H1 (cell line): Measurements from ENCODE around the gene SSH2. TPM values are rescaled to one million over a fixed set of nuclear protein-coding genes. Genes with fewer than 3 reads are reported as not detected.

Experiments used
- CTCF ChIA-PET: fragments of 300-600 bp; sonication (Branson Sonifier 250); formaldehyde crosslinking; loops from one replicate; lab custom pipeline; 2021; ENCODE audit not compliant: partially characterized antibody; lab: Charles Lee
- POLR2A ChIA-PET: fragments of 300-600 bp; sonication (Branson Sonifier 250); formaldehyde crosslinking; loops from one replicate; lab custom pipeline; 2021; ENCODE audit warnings: inconsistent platforms; ENCODE audit not compliant: partially characterized antibody; lab: Charles Lee
- DNase-seq, 2 experiments: peaks; one replicate each; pipeline versions ENCODE4 v3.0.0 to v3.0.0-alpha.2; 2010 to 2022; ENCODE audit warnings: low spot score in 2 of 2, low read depth in 1 of 2, mixed read lengths in 1 of 2
- FAIRE-seq: peaks from 2 replicates; lab custom pipeline; 2011; peaks lifted over from hg19 to GRCh38; lab: Jason Lieb, UNC
- H2AFZ ChIP-seq: 2 replicates; pipeline ENCODE4 v1.8.1; 2012; ENCODE audit warnings: low read length, inconsistent platforms
- H2AK5ac ChIP-seq: 2 replicates; pipeline ENCODE4 v1.6.1; 2013; ENCODE audit warnings: low read depth, low read length
- H2BK120ac ChIP-seq: replicated peaks from 2 replicates; pipeline ENCODE3; 2013; ENCODE audit warnings: low read depth, low read length, inconsistent platforms
- H2BK12ac ChIP-seq: 2 replicates; pipeline ENCODE4 v1.6.1; 2013; ENCODE audit warnings: low read depth, low read length
- H2BK15ac ChIP-seq: 2 replicates; pipeline ENCODE4 v1.6.1; 2013; ENCODE audit warnings: low read length
- H2BK20ac ChIP-seq: 2 replicates; pipeline ENCODE4 v1.6.1; 2013; ENCODE audit warnings: low read length
- H2BK5ac ChIP-seq: 2 replicates; pipeline ENCODE4 v1.6.1; 2013; ENCODE audit warnings: low read depth, low read length
- H3K14ac ChIP-seq: 2 replicates; pipeline ENCODE4 v1.6.1; 2013; ENCODE audit warnings: inconsistent platforms; ENCODE audit not compliant: insufficient read length
- H3K18ac ChIP-seq: 2 replicates; pipeline ENCODE4 v1.6.1; 2013; ENCODE audit warnings: low read length; ENCODE audit errors: extremely low read depth
- H3K23ac ChIP-seq: 2 replicates; pipeline ENCODE4 v1.6.1; 2013; ENCODE audit warnings: inconsistent platforms; ENCODE audit not compliant: insufficient read length
- H3K23me2 ChIP-seq: 2 replicates; pipeline ENCODE4 v1.6.1; 2013; ENCODE audit warnings: low read depth, low read length
- H3K27ac ChIP-seq: 2 replicates; pipeline ENCODE4 v1.6.1; 2011; ENCODE audit warnings: low read depth, low read length, inconsistent platforms
- H3K27me3 ChIP-seq, 4 experiments: replicated peaks in 1 of 4; 1 replicate in 1 of 4; 2 replicates in 3 of 4; pipeline versions ENCODE4 v1.6.1 to v1.8.1; 2011 to 2013; ENCODE audit warnings: low read length in 3 of 4, mild to moderate bottlenecking in 3 of 4, inconsistent platforms in 2 of 4, mixed read lengths in 2 of 4, moderate library complexity in 1 of 4; ENCODE audit not compliant: control insufficient read depth in 3 of 4, insufficient read depth in 3 of 4; ENCODE audit errors: extremely low read depth in 1 of 4
- H3K36me3 ChIP-seq, 4 experiments: 2 replicates each; pipeline versions ENCODE4 v1.6.1 to v1.8.1; 2011 to 2013; ENCODE audit warnings: mild to moderate bottlenecking in 4 of 4, low read length in 3 of 4, moderate library complexity in 2 of 4, control low read depth in 1 of 4, inconsistent platforms in 1 of 4; ENCODE audit not compliant: insufficient read depth in 4 of 4, control insufficient read depth in 2 of 4
- H3K4ac ChIP-seq: replicated peaks from 2 replicates; pipeline ENCODE3; 2013; ENCODE audit warnings: low read length, low read depth, mixed read lengths, inconsistent platforms; ENCODE audit not compliant: insufficient read length
- H3K4me1 ChIP-seq, 4 experiments: replicated peaks in 1 of 4; 1 replicate in 1 of 4; 2 replicates in 3 of 4; pipeline versions ENCODE4 v1.6.1 to v1.8.1; 2011 to 2013; ENCODE audit warnings: low read length in 3 of 4, inconsistent platforms in 2 of 4, mixed read lengths in 1 of 4; ENCODE audit not compliant: insufficient read depth in 4 of 4, control insufficient read depth in 3 of 4
- H3K4me2 ChIP-seq, 2 experiments: 2 replicates each; pipeline versions ENCODE4 v1.6.1 to v1.8.1; 2011 to 2013; ENCODE audit warnings: low read depth in 2 of 2, low read length in 2 of 2, control low read depth in 1 of 2, inconsistent platforms in 1 of 2, mild to moderate bottlenecking in 1 of 2; ENCODE audit not compliant: insufficient read depth in 1 of 2
- H3K4me3 ChIP-seq, 4 experiments: fragments of 200-600, 300-600 bp in 1 of 4; sonication (generic), shearing (Covaris generic), sonication (Bioruptor Twin) in 1 of 4; 2 replicates each; pipeline versions ENCODE4 v1.5.1 to v1.8.1; 2011 to 2016; ENCODE audit warnings: low read length in 4 of 4, low read depth in 3 of 4, control low read depth in 2 of 4, inconsistent platforms in 2 of 4, mild to moderate bottlenecking in 2 of 4, mixed read lengths in 1 of 4, moderate library complexity in 1 of 4; ENCODE audit not compliant: insufficient read depth in 2 of 4; ENCODE audit errors: extremely low read depth in 1 of 4
- H3K56ac ChIP-seq: replicated peaks from 2 replicates; pipeline ENCODE3; 2013; ENCODE audit warnings: low read depth, mild to moderate bottlenecking, mixed read lengths, low read length, inconsistent platforms; ENCODE audit not compliant: insufficient read length
- H3K79me1 ChIP-seq: 2 replicates; pipeline ENCODE4 v1.6.1; 2013; ENCODE audit warnings: low read depth, low read length, control low read depth
- H3K79me2 ChIP-seq, 2 experiments: 2 replicates each; pipeline versions ENCODE4 v1.6.1 to v1.8.1; 2012 to 2013; ENCODE audit warnings: low read length in 2 of 2, mild to moderate bottlenecking in 2 of 2, inconsistent platforms in 1 of 2; ENCODE audit not compliant: insufficient read depth in 2 of 2, control insufficient read depth in 1 of 2
- H3K9ac ChIP-seq, 4 experiments: replicated peaks in 1 of 4; 1 replicate in 1 of 4; 2 replicates in 3 of 4; pipeline versions ENCODE4 v1.6.1 to v1.8.1; 2011 to 2013; ENCODE audit warnings: low read depth in 3 of 4, low read length in 3 of 4, control low read depth in 2 of 4, mild to moderate bottlenecking in 2 of 4, moderate library complexity in 2 of 4, inconsistent platforms in 1 of 4; ENCODE audit errors: extremely low read depth in 1 of 4
- H3K9me3 ChIP-seq, 2 experiments: 2 replicates each; pipeline versions ENCODE4 v1.6.1 to v1.8.1; 2012 to 2013; ENCODE audit warnings: mild to moderate bottlenecking in 2 of 2, moderate library complexity in 2 of 2, control low read depth in 1 of 2, inconsistent platforms in 1 of 2, low read depth in 1 of 2, low read length in 1 of 2, mixed read lengths in 1 of 2; ENCODE audit not compliant: insufficient read depth in 2 of 2
- H4K20me1 ChIP-seq, 2 experiments: replicated peaks in 1 of 2; 2 replicates each; pipeline versions ENCODE3 to v1.8.1; 2011 to 2013; ENCODE audit warnings: inconsistent platforms in 2 of 2, low read length in 2 of 2, mild to moderate bottlenecking in 1 of 2; ENCODE audit not compliant: insufficient read depth in 2 of 2, control insufficient read depth in 1 of 2
- H4K5ac ChIP-seq: 2 replicates; pipeline ENCODE4 v1.6.1; 2013; ENCODE audit warnings: low read length, low read depth, mixed read lengths, inconsistent platforms; ENCODE audit not compliant: insufficient read length
- H4K8ac ChIP-seq: 2 replicates; pipeline ENCODE4 v1.8.0; 2013; ENCODE audit warnings: mild to moderate bottlenecking, moderate library complexity, low read length, inconsistent platforms; ENCODE audit not compliant: insufficient read depth; ENCODE audit errors: extremely low read depth
- H4K91ac ChIP-seq: replicated peaks from 2 replicates; pipeline ENCODE3; 2013; ENCODE audit warnings: low read length, mixed read lengths, inconsistent platforms; ENCODE audit not compliant: insufficient read length
- BCL11A ChIP-seq, 2 experiments: IDR thresholded peaks; one replicate each; pipeline ENCODE4 v1.6.1; 2011; ENCODE audit warnings: low read depth in 2 of 2, low read length in 2 of 2, mild to moderate bottlenecking in 2 of 2
- EZH2 ChIP-seq: fragments of 200-600 bp; sonication (generic); IDR thresholded peaks from 2 replicates; pipeline ENCODE4 v1.7.1; 2012; ENCODE audit warnings: low read depth, mild to moderate bottlenecking, moderate library complexity, low read length, inconsistent platforms; ENCODE audit not compliant: severe bottlenecking
- POLR2A ChIP-seq, 2 experiments: IDR thresholded peaks; 1 replicate in 1 of 2; 2 replicates in 1 of 2; pipeline ENCODE4 v1.6.1; 2011; ENCODE audit warnings: low read depth in 2 of 2, low read length in 2 of 2, mild to moderate bottlenecking in 2 of 2; ENCODE audit errors: control extremely low read depth in 1 of 2
- SP1 ChIP-seq: IDR thresholded peaks from 2 replicates; pipeline ENCODE4 v1.6.1; 2011; ENCODE audit warnings: low read depth, low read length
- SUZ12 ChIP-seq: fragments of 200-600 bp; sonication (generic); IDR thresholded peaks from 2 replicates; pipeline ENCODE4 v1.6.1; 2012; ENCODE audit warnings: mild to moderate bottlenecking, inconsistent platforms, low read length, moderate library complexity, mixed read lengths
- WGBS, 2 experiments: shearing (Covaris generic) in 1 of 2; methylation state at CpG; one replicate each; pipeline versions ENCODE4 v1.1.6 to v1.1.7; 2013 to 2015; ENCODE audit warnings: low lambda C conversion rate in 2 of 2, mixed read lengths in 2 of 2, inconsistent platforms in 1 of 2, low coverage in 1 of 2, missing lambda C conversion rate in 1 of 2; ENCODE audit not compliant: insufficient replicate concordance in 2 of 2, insufficient coverage in 1 of 2, insufficient read length in 1 of 2; ENCODE audit errors: extremely low coverage in 1 of 2, missing lambda C conversion rate in 1 of 2; 5-methylcytosine and 5-hydroxymethylcytosine counted together
- polyA plus RNA-seq, 7 experiments: library from polyadenylated mRNA; depleted of rRNA in 3 of 7; stranded (reverse) in 5 of 7; unstranded in 2 of 7; fragments of >200 nt in 5 of 7; fragments of 200-250 nt in 2 of 7; gene quantifications; 1 replicate in 5 of 7; 2 replicates in 1 of 7; 4 replicates in 1 of 7; pipeline versions ENCODE4 v1.2.1 to v1.2.3, GENCODE V29; 2011 to 2013; ENCODE audit warnings: missing spikeins in 2 of 7, mixed read lengths in 2 of 7
- total RNA-seq: library from RNA; stranded (reverse); fragmentation: NEBNext Ultra II Directional; extraction: Animal tissue kit (Norgen Biotek cat#: 25700); gene quantifications from 2 replicates; pipeline ENCODE4 v1.2.1, GENCODE V29; 2021

Gene SSH2
- total and polyA plus RNA-seq, 2 of the 8 experiments (the other 6 are each of a cell fraction or from before 2014, with no cell fraction given), result 5.2 to 15.9 TPM

GRCh38 chr17:29648005-29648404 is 282.0 kb downstream of the SSH2 start:
- H3K18ac ChIP-seq, result no peak overlapping the region
- H3K14ac ChIP-seq, result no peak overlapping the region
- no peak overlapping the region for H2BK5ac ChIP-seq
- H3K79me1 ChIP-seq, result no peaks in the 10 kb centered on the region
- no peak overlapping the region for H3K27ac ChIP-seq
- H3K4me3 ChIP-seq, result no peak overlapping the region
- no peaks in the 10 kb centered on the region for H3K4me1 ChIP-seq
- H4K5ac ChIP-seq, result no peak overlapping the region
- H3K4ac ChIP-seq, result no peak overlapping the region
- no peak overlapping the region for H2BK120ac ChIP-seq
- H2AFZ ChIP-seq, result no peak overlapping the region
- no peaks in the 10 kb centered on the region for H3K9me3 ChIP-seq
- POLR2A ChIA-PET, result interaction anchor here (1.0 kb wide), 1 partner anchor 8 kb away, joined by 4 read pairs; no protein-coding TSS in a partner anchor
- TF ChIP-seq BCL11A (IDR thresholded peaks at IDR 0.05; ENCODE audit: low read depth in 2 of 2, low read length in 2 of 2), result no peak
- no peak for TF ChIP-seq EZH2
- no peak for TF ChIP-seq POLR2A (IDR thresholded peaks at IDR 0.05; ENCODE audit: control extremely low read depth in 1 of 2, low read depth in 2 of 2, low read length in 2 of 2)
- no peak for TF ChIP-seq SUZ12
- TF ChIP-seq SP1, result no peak
- H3K27me3 ChIP-seq, result no peaks in the 10 kb centered on the region
- no peak for FAIRE-seq
- no peaks in the 10 kb centered on the region for H3K79me2 ChIP-seq
- 95% methylated on average over 5 of the region's 5 CpGs; no CpG with 5 or more reads in 1 of the 2 experiments for WGBS, 2 experiments
- no peak overlapping the region for H2BK12ac ChIP-seq
- H3K9ac ChIP-seq, result no peak overlapping the region
- no peak overlapping the region for H4K91ac ChIP-seq
- no peak overlapping the region for H3K23ac ChIP-seq
- no peaks in the 10 kb centered on the region for H3K23me2 ChIP-seq
- H2AK5ac ChIP-seq, result no peak overlapping the region
- no peak for DNase-seq
- CTCF ChIA-PET, result interaction anchor here (1.1 to 1.2 kb wide), 2 partner anchors 9 to 131 kb away, joined by 4 to 5 read pairs; no protein-coding TSS in a partner anchor
- no peaks in the 10 kb centered on the region for H3K36me3 ChIP-seq
- no peaks in the 10 kb centered on the region for H4K20me1 ChIP-seq
- no peak overlapping the region for H2BK20ac ChIP-seq
- H3K4me2 ChIP-seq, result no peak overlapping the region
- no peak overlapping the region for H2BK15ac ChIP-seq
- no peak overlapping the region for H3K56ac ChIP-seq
- no peak overlapping the region for H4K8ac ChIP-seq
